ENCODE results near the gene CFL2.

Gene CFL2

DNA sequence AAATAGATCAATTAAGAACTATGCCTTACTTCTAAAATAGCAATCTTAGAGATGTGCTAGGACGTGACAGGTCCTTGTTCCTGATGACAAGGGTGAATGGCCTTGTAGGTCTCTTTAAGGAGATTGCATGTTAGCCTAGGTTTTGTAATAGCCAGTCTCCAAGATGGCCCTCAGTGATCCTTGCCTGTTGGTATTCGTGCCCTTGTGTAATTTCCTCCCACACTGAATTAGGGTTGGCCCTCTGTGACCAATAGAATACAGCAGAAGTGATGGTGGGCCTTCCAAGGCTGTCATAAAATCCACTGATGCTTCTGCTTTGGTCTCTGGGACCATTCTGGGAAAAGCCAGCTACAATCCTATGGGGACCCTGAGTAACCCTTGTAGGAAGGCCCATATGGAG, 46.3 kb downstream of the CFL2 start:
- no peak for TF ChIP-seq POLR2A (IDR thresholded peaks at IDR 0.05; ENCODE audit: low read length)
- TF ChIP-seq GATA1 (IDR thresholded peaks at IDR 0.05; ENCODE audit: low read depth, low read length) = no peak
- DNase-seq = no peak

DNA sequence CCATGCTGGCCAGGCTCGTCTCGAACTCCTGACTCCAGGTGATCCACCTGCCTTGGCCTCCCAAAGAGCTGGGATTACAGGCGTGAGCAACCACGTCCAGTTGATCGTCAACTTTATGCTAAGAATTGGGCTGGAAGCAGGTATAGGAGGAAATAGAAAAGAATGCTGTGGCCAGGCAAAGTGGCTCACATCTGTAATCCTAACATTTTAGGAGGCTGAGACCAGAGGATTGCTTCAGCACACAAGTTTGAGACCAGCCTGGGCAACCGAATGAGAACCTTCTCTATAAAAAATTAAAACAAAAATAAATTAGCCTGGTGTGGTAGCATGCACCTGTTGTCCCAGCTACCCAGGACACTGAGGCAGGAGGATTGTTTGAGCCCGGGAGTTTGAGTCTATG, 47.4 kb downstream of the CFL2 start:
- DNase-seq = no peak
- TF ChIP-seq GATA1 (IDR thresholded peaks at IDR 0.05; ENCODE audit: low read depth, low read length) (no peak), POLR2A (IDR thresholded peaks at IDR 0.05; ENCODE audit: low read length) (no peak)

DNA sequence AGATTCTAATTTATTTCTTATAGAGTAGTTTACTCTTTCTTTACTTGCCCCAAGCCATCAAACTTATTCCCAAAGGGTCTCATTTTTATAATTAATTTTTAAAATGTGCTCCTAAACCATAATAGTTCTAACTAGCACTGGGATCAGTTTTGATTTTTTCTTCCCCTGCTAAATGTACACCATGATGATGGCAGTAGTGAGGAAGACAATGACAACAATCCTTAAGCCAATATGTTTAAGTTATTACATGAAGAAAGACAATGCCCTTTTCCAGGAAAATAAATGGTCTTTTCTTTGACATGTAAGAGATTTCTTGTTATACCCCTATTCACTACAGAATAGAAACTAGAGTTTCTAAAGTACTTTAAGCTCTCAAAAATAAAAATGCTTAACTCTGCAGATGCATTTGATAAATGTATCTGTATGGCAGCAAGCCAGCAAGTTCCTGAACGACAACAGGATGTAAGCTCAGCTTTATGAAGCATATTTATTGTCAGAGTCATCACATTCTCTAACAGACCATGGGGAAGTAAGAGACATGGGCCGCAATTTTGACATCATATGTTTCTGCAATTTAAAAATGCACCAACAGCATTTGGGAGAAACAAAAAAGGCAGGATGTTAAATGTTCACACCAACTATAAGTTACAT, 48.5 kb downstream of the CFL2 start:
- DNase-seq = no peak
- TF ChIP-seq GATA1 (IDR thresholded peaks at IDR 0.05; ENCODE audit: low read depth, low read length) (no peak), POLR2A (IDR thresholded peaks at IDR 0.05; ENCODE audit: low read length) (no peak)

DNA sequence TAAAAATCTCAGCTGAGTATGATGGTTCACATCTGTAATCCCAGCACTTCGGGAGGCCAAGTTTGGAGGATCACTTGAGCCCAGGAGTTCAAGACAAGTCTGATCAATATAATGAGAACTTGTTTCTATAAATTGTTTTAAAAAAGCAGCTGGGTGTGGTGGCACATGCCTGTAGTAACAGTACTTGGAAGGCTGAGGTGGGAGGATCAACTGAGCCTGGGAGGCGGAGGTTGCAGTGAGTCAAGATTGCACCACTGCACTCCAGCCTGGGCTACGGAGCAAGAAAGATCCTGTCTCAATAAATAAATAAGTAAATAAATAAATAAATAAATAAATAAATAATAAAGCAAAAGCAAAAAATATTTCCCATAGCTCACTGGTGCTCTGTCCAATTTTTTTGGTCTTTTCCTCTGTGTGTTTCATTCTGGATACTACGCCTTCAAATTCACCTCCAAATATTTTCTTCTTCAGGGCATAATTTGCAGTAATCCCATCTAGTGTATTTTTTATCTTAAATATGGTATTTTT, 51.8 kb downstream of the CFL2 start:
- no peak for DNase-seq

DNA sequence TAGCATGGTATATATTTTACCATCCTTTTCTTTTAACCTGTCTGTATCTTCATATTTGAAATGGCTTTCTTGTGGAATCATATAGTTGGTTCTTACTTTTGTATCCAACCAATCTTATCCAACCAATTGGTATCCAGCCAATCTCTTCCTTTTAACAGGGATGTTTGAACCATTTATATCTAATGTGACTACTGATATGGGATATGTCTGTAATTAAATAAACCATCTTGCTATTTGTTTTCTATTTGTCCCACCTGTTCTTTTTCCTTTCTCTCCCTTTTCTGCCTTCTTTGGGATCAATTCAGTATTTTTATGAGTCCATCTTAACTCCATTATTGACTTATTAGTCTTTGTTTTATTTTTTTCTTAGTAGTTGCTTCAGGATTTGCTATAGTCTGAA, 53.6 kb downstream of the CFL2 start:
- TF ChIP-seq GATA1 (IDR thresholded peaks at IDR 0.05; ENCODE audit: low read depth, low read length) (no peak), POLR2A (IDR thresholded peaks at IDR 0.05; ENCODE audit: low read length) (no peak)
- DNase-seq = no peak

More for the DNA sequence above, 51.8 kb downstream of the CFL2 start:
- TF ChIP-seq POLR2A (IDR thresholded peaks at IDR 0.05; ENCODE audit: low read length) = no peak
- no peak for TF ChIP-seq GATA1 (IDR thresholded peaks at IDR 0.05; ENCODE audit: low read depth, low read length)

All from erythroblast (primary cell).